H9 (cell line): Measurements from ENCODE around the gene TADA2B. TPM values are rescaled to one million over a fixed set of nuclear protein-coding genes. Genes with fewer than 3 reads are reported as not detected.

Experiments used
- DNase-seq: peaks from one replicate; pipeline ENCODE4 v3.0.0-alpha.2; 2017
- H2AFZ ChIP-seq: one replicate; pipeline ENCODE4 v1.6.1; 2013; ENCODE audit warnings: mild to moderate bottlenecking, low read length, control low read depth, moderate library complexity
- H2AK5ac ChIP-seq: 2 replicates; pipeline ENCODE4 v1.6.1; 2013; ENCODE audit warnings: low read length, control low read depth, mixed read lengths; ENCODE audit not compliant: insufficient read length
- H2BK120ac ChIP-seq: one replicate; pipeline ENCODE4 v1.6.1; 2013; ENCODE audit warnings: low read depth, mild to moderate bottlenecking, low read length, control low read depth, inconsistent platforms; ENCODE audit not compliant: poor library complexity, severe bottlenecking
- H2BK12ac ChIP-seq: 2 replicates; pipeline ENCODE4 v1.6.1; 2013; ENCODE audit warnings: low read length, control low read depth, mixed read lengths, low read depth; ENCODE audit not compliant: insufficient read length
- H2BK15ac ChIP-seq: 2 replicates; pipeline ENCODE4 v1.6.1; 2013; ENCODE audit warnings: low read depth, low read length, control low read depth
- H2BK20ac ChIP-seq: one replicate; pipeline ENCODE4 v1.6.1; 2013; ENCODE audit warnings: low read depth, mild to moderate bottlenecking, low read length, control low read depth, inconsistent platforms; ENCODE audit not compliant: poor library complexity, severe bottlenecking
- H2BK5ac ChIP-seq: 2 replicates; pipeline ENCODE4 v1.6.1; 2013; ENCODE audit warnings: low read length, control low read depth, mixed read lengths; ENCODE audit not compliant: insufficient read length
- H3K14ac ChIP-seq: 2 replicates; pipeline ENCODE4 v1.6.1; 2013; ENCODE audit warnings: low read length, control low read depth; ENCODE audit not compliant: insufficient read depth
- H3K18ac ChIP-seq: 2 replicates; pipeline ENCODE4 v1.6.1; 2013; ENCODE audit warnings: low read depth, mild to moderate bottlenecking, mixed read lengths, low read length, control low read depth; ENCODE audit not compliant: insufficient read length
- H3K23ac ChIP-seq: 2 replicates; pipeline ENCODE4 v1.6.1; 2013; ENCODE audit warnings: low read length, control low read depth, mixed read lengths, low read depth; ENCODE audit not compliant: insufficient read length
- H3K23me2 ChIP-seq: 2 replicates; pipeline ENCODE4 v1.6.1; 2013; ENCODE audit warnings: low read depth, mild to moderate bottlenecking, mixed read lengths, low read length, control low read depth; ENCODE audit not compliant: insufficient read length, poor library complexity, severe bottlenecking
- H3K27ac ChIP-seq: 2 replicates; pipeline ENCODE4 v1.5.1; 2013; ENCODE audit warnings: low read length, control low read depth, mixed read lengths, low read depth; ENCODE audit not compliant: insufficient read length
- H3K27me3 ChIP-seq: 2 replicates; pipeline ENCODE4 v1.6.1; 2013; ENCODE audit warnings: low read length, control low read depth, inconsistent platforms; ENCODE audit not compliant: insufficient read depth
- H3K4ac ChIP-seq: 2 replicates; pipeline ENCODE4 v1.6.1; 2013; ENCODE audit warnings: low read depth, mild to moderate bottlenecking, control low read depth, inconsistent platforms, low read length, moderate library complexity
- H3K4me1 ChIP-seq: 2 replicates; pipeline ENCODE4 v1.6.1; 2013; ENCODE audit warnings: low read length, control low read depth, inconsistent platforms; ENCODE audit not compliant: insufficient read depth
- H3K4me2 ChIP-seq: 2 replicates; pipeline ENCODE4 v1.6.1; 2013; ENCODE audit warnings: low read length, control low read depth, mixed read lengths; ENCODE audit not compliant: insufficient read length, insufficient read depth
- H3K56ac ChIP-seq: 2 replicates; pipeline ENCODE4 v1.6.1; 2013; ENCODE audit warnings: low read depth, mild to moderate bottlenecking, mixed read lengths, low read length, control low read depth; ENCODE audit not compliant: insufficient read length
- H3K79me1 ChIP-seq: 2 replicates; pipeline ENCODE4 v1.6.1; 2013; ENCODE audit warnings: low read depth, mild to moderate bottlenecking, moderate library complexity, low read length, control low read depth, inconsistent platforms; ENCODE audit not compliant: insufficient read depth, poor library complexity, severe bottlenecking
- H3K79me2 ChIP-seq: 2 replicates; pipeline ENCODE4 v1.6.1; 2013; ENCODE audit warnings: low read length, control low read depth, inconsistent platforms; ENCODE audit not compliant: insufficient read depth
- H3K9ac ChIP-seq: 2 replicates; pipeline ENCODE4 v1.6.1; 2013; ENCODE audit warnings: low read length, control low read depth, mixed read lengths; ENCODE audit not compliant: insufficient read length; ENCODE audit errors: extremely low read depth
- H3K9me3 ChIP-seq: one replicate; pipeline ENCODE4 v1.6.1; 2013; ENCODE audit warnings: low read depth, low read length, inconsistent platforms; ENCODE audit not compliant: control insufficient read depth
- H3T11ph ChIP-seq: one replicate; pipeline ENCODE4 v1.6.1; 2013; ENCODE audit warnings: mild to moderate bottlenecking, low read length, control low read depth, inconsistent platforms
- H4K20me1 ChIP-seq: one replicate; pipeline ENCODE4 v1.6.1; 2013; ENCODE audit not compliant: control insufficient read depth, insufficient read length, insufficient read depth
- H4K5ac ChIP-seq: 2 replicates; pipeline ENCODE4 v1.6.1; 2013; ENCODE audit warnings: low read depth, mild to moderate bottlenecking, mixed read lengths, low read length, control low read depth; ENCODE audit not compliant: insufficient read length
- H4K8ac ChIP-seq: replicated peaks from 2 replicates; pipeline ENCODE4 v1.6.1; 2013; ENCODE audit warnings: low read length, control low read depth, mixed read lengths, low read depth; ENCODE audit not compliant: insufficient read length
- H4K91ac ChIP-seq: 2 replicates; pipeline ENCODE4 v1.6.1; 2013; ENCODE audit warnings: low read depth, mild to moderate bottlenecking, moderate library complexity, mixed read lengths, low read length, control low read depth; ENCODE audit not compliant: insufficient read length
- H3K27ac Mint-ChIP-seq, 3 experiments: 2 replicates in 2 of 3; 3 replicates in 1 of 3; pipeline ENCODE4 v1.8.0; 2020 to 2021; ENCODE audit warnings: mixed read lengths in 3 of 3, mild to moderate bottlenecking in 1 of 3, moderate library complexity in 1 of 3
- H3K27me3 Mint-ChIP-seq: 2 replicates; pipeline ENCODE4 v1.8.0; 2021; ENCODE audit warnings: low read depth, mild to moderate bottlenecking, moderate library complexity, mixed read lengths
- H3K36me3 Mint-ChIP-seq, 3 experiments: 2 replicates in 2 of 3; 3 replicates in 1 of 3; pipeline ENCODE4 v1.8.0; 2020 to 2021; ENCODE audit warnings: low read depth in 3 of 3, mixed read lengths in 3 of 3; ENCODE audit not compliant: insufficient read depth in 1 of 3
- H3K4me1 Mint-ChIP-seq, 2 experiments: 2 replicates each; pipeline ENCODE4 v1.8.0; 2020; ENCODE audit warnings: mixed read lengths in 2 of 2
- H3K4me3 Mint-ChIP-seq, 2 experiments: 2 replicates in 1 of 2; 3 replicates in 1 of 2; pipeline ENCODE4 v1.8.0; 2020 to 2021; ENCODE audit warnings: mild to moderate bottlenecking in 2 of 2, mixed read lengths in 2 of 2, moderate library complexity in 1 of 2
- H3K9me3 Mint-ChIP-seq, 2 experiments: 2 replicates in 1 of 2; 3 replicates in 1 of 2; pipeline ENCODE4 v1.8.0; 2020; ENCODE audit warnings: mild to moderate bottlenecking in 2 of 2, mixed read lengths in 2 of 2, moderate library complexity in 1 of 2
- CTCF ChIP-seq: fragments of 200-600 bp; sonication (generic); conservative IDR thresholded peaks from 3 replicates; pipeline ENCODE4 v1.8.0; 2021; ENCODE audit warnings: antibody characterized with exemption, mild to moderate bottlenecking
- WGBS: extraction: QIAGEN DNeasy Blood & Tissue Kit; methylation state at CpG from one replicate; pipeline ENCODE4 v1.1.7; 2013; ENCODE audit warnings: missing lambda C conversion rate, low lambda C conversion rate, mixed read lengths; ENCODE audit not compliant: insufficient read length; ENCODE audit errors: extremely low coverage; 5-methylcytosine and 5-hydroxymethylcytosine counted together
- total RNA-seq: library from RNA; stranded (reverse); gene quantifications from 2 replicates; pipeline ENCODE4 v1.2.1, GENCODE V29; 2021

Gene TADA2B
- total RNA-seq, 1 experiment from 2014 or later = 14.0 TPM

DNA sequence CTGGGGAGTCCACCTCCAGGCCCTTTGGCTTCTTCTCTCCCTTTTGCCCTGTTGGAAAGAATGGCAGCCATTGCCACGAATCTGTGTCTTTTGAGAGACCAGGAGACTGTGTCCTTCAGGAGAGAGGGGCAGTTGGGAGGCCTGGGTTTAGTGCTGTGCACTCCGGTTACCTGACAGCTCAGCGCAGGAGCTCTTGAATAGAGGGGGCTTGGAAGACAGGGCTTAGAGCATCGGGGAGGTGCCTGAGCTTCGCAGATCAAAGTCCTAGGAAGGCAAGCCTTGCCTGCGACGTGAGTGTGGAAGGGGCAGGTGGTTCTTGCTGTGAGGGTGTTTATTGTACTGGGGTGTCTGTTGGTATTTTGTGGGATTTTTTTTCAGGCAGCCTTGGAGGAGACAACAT is 41.9 kb upstream of the TADA2B start:
- peaks cover 2 to 11% of the 10 kb centered on the region in 2 experiments for H3K4me1 Mint-ChIP-seq
- H3K27ac Mint-ChIP-seq = no peak overlapping the region
- H3K23me2 ChIP-seq = no peaks in the 10 kb centered on the region
- H3K4ac ChIP-seq = no peak overlapping the region
- H3K27me3 Mint-ChIP-seq = no peaks in the 10 kb centered on the region
- H3K79me2 ChIP-seq = no peaks in the 10 kb centered on the region
- H3K9me3 Mint-ChIP-seq = no peaks in the 10 kb centered on the region
- no peak overlapping the region for H4K5ac ChIP-seq
- H3T11ph ChIP-seq = no peak overlapping the region
- H2AK5ac ChIP-seq = no peak overlapping the region
- H3K18ac ChIP-seq = no peak overlapping the region
- no peak overlapping the region for H2BK12ac ChIP-seq
- no peak overlapping the region for H3K27ac ChIP-seq
- no peak overlapping the region for H2BK5ac ChIP-seq
- H3K4me1 ChIP-seq = no peaks in the 10 kb centered on the region; the same call in 1 of the 2 replicates
- no peak overlapping the region for H4K91ac ChIP-seq
- H3K14ac ChIP-seq = no peak overlapping the region
- no peak overlapping the region for H3K56ac ChIP-seq
- no peak overlapping the region for H2AFZ ChIP-seq
- no peak overlapping the region for H4K8ac ChIP-seq
- WGBS = no CpG with 5 or more reads among the region's 7 CpGs
- H2BK20ac ChIP-seq = no peak overlapping the region
- H2BK15ac ChIP-seq = no peak overlapping the region
- no peak for TF ChIP-seq CTCF
- H3K23ac ChIP-seq = no peak overlapping the region
- no peaks in the 10 kb centered on the region for H3K9me3 ChIP-seq
- H3K4me2 ChIP-seq = no peak overlapping the region
- DNase-seq = no peak
- no peaks in the 10 kb centered on the region for H3K79me1 ChIP-seq
- peaks cover 38 to 86% (median 68%) of the 10 kb centered on the region in 3 experiments; a peak in 6 of 7 replicates for H3K36me3 Mint-ChIP-seq
- H3K27me3 ChIP-seq = no peaks in the 10 kb centered on the region
- no peak overlapping the region for H3K4me3 Mint-ChIP-seq
- no peaks in the 10 kb centered on the region for H4K20me1 ChIP-seq
- H3K9ac ChIP-seq = no peak overlapping the region
- no peak overlapping the region for H2BK120ac ChIP-seq
